Peyer's patch (tissue), 4 donors: ENCODE data around the gene PDIA2. TPM values are rescaled to one million over a fixed set of nuclear protein-coding genes. Genes with fewer than 3 reads are reported as not detected.

ENCODE experiments used
- DNase-seq, 3 donors: peaks; one replicate each; pipeline ENCODE4 v3.0.0-alpha.2; 2017 to 2019
- H3K27ac ChIP-seq, 4 donors: fragments of 200-600 bp; sonication (generic); one replicate each; pipeline ENCODE4 v1.5.1; 2016 to 2019
- H3K27me3 ChIP-seq, 2 donors: fragments of 200-600 bp; sonication (generic); one replicate each; pipeline ENCODE4 v1.5.1; 2019
- H3K36me3 ChIP-seq, 3 donors: fragments of 200-600 bp; sonication (generic); one replicate each; pipeline ENCODE4 v1.5.1; 2016 to 2019
- H3K4me1 ChIP-seq, 4 donors: fragments of 200-600 bp; sonication (generic); one replicate each; pipeline ENCODE4 v1.5.1; 2016 to 2019
- H3K4me3 ChIP-seq, 4 donors: fragments of 200-600 bp; sonication (generic); 1 replicate in 3 of 4; 2 replicates in 1 of 4; pipeline ENCODE4 v1.5.1; 2016 to 2019; ENCODE audit warnings: mild to moderate bottlenecking in 1 of 4
- H3K9me3 ChIP-seq, 4 donors: fragments of 200-600 bp; sonication (generic); one replicate each; pipeline ENCODE4 v1.5.1; 2016 to 2019; ENCODE audit warnings: mild to moderate bottlenecking in 1 of 4
- CTCF ChIP-seq, 6 experiments: fragments of 450-650 bp in 4 of 6; fragments of 200-600 bp in 2 of 6; sonication (generic) in 1 of 6; IDR thresholded peaks; one replicate each; pipeline ENCODE4 v1.5.1; 2017 to 2019; ENCODE audit warnings: antibody characterized with exemption in 6 of 6, mild to moderate bottlenecking in 3 of 6, moderate library complexity in 1 of 6
- POLR2A ChIP-seq, 2 donors: fragments of 450-650 bp; IDR thresholded peaks; one replicate each; pipeline ENCODE4 v1.5.1; 2017; ENCODE audit warnings: antibody characterized with exemption in 2 of 2, mild to moderate bottlenecking in 2 of 2, moderate library complexity in 2 of 2
- total RNA-seq, 4 donors: library from RNA; depleted of rRNA; stranded (reverse); fragments of >200 nt; gene quantifications; one replicate each; pipeline ENCODE4 v1.1.0, GENCODE V29; 2016

The PDIA2 gene
- total RNA-seq = 10 to 100 TPM in 2 of 4 donors, 1 to 10 TPM in 2; 1.7 to 29.2 (median 11.1) TPM

DNA sequence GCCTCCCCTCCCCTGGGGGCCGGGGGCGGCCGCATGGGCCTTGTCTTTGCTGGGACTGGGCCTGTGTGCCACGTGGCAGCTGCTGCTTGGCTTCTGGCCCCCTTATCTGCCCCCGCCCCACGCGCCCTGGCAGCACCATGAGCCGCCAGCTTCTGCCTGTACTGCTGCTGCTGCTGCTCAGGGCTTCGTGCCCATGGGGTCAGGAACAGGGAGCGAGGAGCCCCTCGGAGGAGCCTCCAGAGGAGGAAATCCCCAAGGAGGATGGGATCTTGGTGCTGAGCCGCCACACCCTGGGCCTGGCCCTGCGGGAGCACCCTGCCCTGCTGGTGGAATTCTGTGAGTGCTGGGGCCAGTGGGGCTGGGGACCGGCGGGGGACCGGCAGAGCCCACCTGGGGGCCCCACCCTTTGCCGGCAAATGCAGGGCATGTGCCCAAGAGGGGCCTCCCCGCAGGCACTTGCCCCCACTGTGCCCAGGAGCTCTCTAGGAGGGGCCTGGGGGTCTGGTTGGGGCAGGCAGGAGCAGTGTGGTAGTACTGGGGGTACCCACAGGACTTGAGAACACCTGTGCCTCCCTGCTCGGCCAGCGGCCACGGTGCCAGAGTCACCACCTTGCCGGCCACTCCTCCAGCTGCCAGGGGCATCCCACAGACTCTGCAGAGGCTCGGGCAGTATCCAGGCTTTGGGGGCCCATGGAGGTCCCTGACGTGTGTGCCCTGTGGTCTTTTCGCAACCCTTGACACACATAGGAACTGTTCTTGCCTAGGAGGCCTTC, at the start of gene PDIA2:
Gene PDIA2, plus strand, starts transcription at position 132 of the 773 bp plus-strand sequence. Its CDS starts 6 bp downstream, at position 138.
- peaks cover 0 to 8% (median 0%) of the 10 kb centered on the region in 3 donors for H3K36me3 ChIP-seq

DNA sequence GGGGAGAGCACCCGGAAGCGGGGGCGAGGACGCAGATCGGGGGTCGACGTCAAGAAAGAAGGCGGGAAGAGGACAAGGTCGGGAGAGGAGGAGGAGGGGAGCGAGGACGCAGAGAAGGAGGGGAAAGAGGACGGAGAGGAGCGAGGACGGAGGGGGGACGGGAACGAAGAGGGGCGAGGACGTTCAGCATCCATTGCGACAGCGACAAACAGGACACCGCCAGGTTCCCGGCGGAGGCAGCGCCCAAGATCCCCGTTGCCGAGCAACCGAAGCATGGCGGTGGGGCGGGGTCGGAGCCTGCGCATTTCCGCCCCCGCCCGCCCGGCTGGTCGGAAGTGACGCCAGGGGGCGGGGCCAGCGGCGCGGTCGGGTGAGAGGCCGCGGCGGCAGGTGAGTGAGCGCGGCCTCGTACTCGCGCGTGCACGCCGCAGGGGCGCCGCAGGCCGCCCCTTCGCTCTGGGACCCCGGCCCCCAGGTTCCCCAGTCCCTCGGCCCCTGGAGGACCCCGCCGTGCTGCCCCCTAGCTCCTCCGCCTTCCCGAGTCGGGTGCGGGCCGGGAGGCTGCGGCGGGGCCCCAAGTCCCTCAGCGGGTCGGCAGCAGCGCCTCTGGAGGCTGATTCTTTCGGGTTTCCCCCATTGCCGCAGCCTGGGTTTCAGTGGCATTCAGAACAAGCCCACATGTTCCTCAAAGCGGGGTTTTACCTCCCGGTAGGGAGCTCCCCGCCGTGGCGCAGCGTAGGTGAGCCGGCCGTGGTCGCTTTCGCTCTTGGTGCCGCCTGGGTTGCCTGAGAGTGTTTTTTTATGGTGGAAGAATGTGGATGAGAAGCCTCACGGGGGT, 48.3 kb upstream of the PDIA2 start, which contains the start of gene FAM234A:
Gene FAM234A, plus strand, starts transcription at position 354 of the 838 bp plus-strand sequence. CDS start 19,593 bp downstream, outside the sequence.
- Histone ChIP-seq H3K4me3 (peak within 1 kb of the TSS; percentile 59 to 91 (median 77)), H3K36me3 (no peaks in the 10 kb centered on the region), H3K9me3 (no peaks in the 10 kb centered on the region), H3K27ac (peak within 1 kb of the TSS; percentile 96 to 100 (median 98)), H3K27me3 (no peaks in the 10 kb centered on the region), H3K4me1 (peaks cover 0 to 16% (median 3%) of the 10 kb centered on the region in 4 donors)
- peak; percentile 96 to 97 (median 96) for DNase-seq
- TF ChIP-seq POLR2A (IDR thresholded peaks at IDR 0.05) (peak; percentile 96 to 97), CTCF (IDR thresholded peaks at IDR 0.05) (peak in 5 of 6 experiments; percentile 48 to 63 (median 52))

More for the DNA sequence above, at the start of gene PDIA2:
- H3K27ac ChIP-seq = no peak within 1 kb of the TSS
- H3K4me3 ChIP-seq = no peak within 1 kb of the TSS
- DNase-seq = no peak
- H3K4me1 ChIP-seq = peaks cover 0 to 22% (median 7%) of the 10 kb centered on the region in 4 donors
- TF ChIP-seq CTCF (IDR thresholded peaks at IDR 0.05) = no peak
- TF ChIP-seq POLR2A (IDR thresholded peaks at IDR 0.05) = no peak
- H3K9me3 ChIP-seq = no peaks in the 10 kb centered on the region
- peaks cover 0 to 18% of the 10 kb centered on the region in 2 donors for H3K27me3 ChIP-seq

GRCh38 chr16:239948-240277, 43.1 kb upstream of the PDIA2 start:
- DNase-seq = no peak
- peak overlapping the region in 2 of 4 donors; percentile 4 to 29 for H3K27ac ChIP-seq
- no peak overlapping the region for H3K4me3 ChIP-seq

GRCh38 chr16:240559-240958, 42.4 kb upstream of the PDIA2 start:
- H3K4me3 ChIP-seq = no peak overlapping the region
- H3K9me3 ChIP-seq = no peaks in the 10 kb centered on the region
- DNase-seq = peak in 1 of 3 donors; percentile 13
- no peaks in the 10 kb centered on the region for H3K27me3 ChIP-seq
- TF ChIP-seq POLR2A (IDR thresholded peaks at IDR 0.05) (no peak), CTCF (IDR thresholded peaks at IDR 0.05) (no peak)
- no peaks in the 10 kb centered on the region for H3K36me3 ChIP-seq
- H3K27ac ChIP-seq = peak overlapping the region in 1 of 4 donors; percentile 4
- H3K4me1 ChIP-seq = peaks cover 0 to 36% (median under 1%) of the 10 kb centered on the region in 4 donors

More at GRCh38 chr16:239948-240277, 43.1 kb upstream of the PDIA2 start:
- TF ChIP-seq CTCF (IDR thresholded peaks at IDR 0.05) = no peak
- no peak for TF ChIP-seq POLR2A (IDR thresholded peaks at IDR 0.05)
- H3K27me3 ChIP-seq = no peaks in the 10 kb centered on the region
- H3K9me3 ChIP-seq = no peaks in the 10 kb centered on the region
- peaks cover 0 to 38% (median 3%) of the 10 kb centered on the region in 4 donors for H3K4me1 ChIP-seq
- no peaks in the 10 kb centered on the region for H3K36me3 ChIP-seq

- Histone ChIP-seq H3K27me3 (no peaks in the 10 kb centered on the region), H3K4me3 (no peak overlapping the region), H3K27ac (peak overlapping the region in 1 of 4 donors; percentile 59), H3K36me3 (no peaks in the 10 kb centered on the region), H3K9me3 (no peaks in the 10 kb centered on the region), H3K4me1 (peaks cover 0 to 33% (median 0%) of the 10 kb centered on the region in 4 donors)
- DNase-seq = no peak
- TF ChIP-seq CTCF (IDR thresholded peaks at IDR 0.05) (no peak), POLR2A (IDR thresholded peaks at IDR 0.05) (no peak)
Measured at GRCh38 chr16:242281-242680, 40.7 kb upstream of the PDIA2 start.
